ENCODE results near the gene ZNF69. TPM values are rescaled to one million over a fixed set of nuclear protein-coding genes. Genes with fewer than 3 reads are reported as not detected.
"Not testable (repeated sequence)": the region's sequence is repeated elsewhere in the genome, so short reads cannot be mapped to it uniquely, and the experiment has no call there.

Gene ZNF69
- polyA plus RNA-seq, 1 experiment = 4.5 TPM

- DNase-seq (ENCODE audit: low read depth, low spot score) = no peak
- CTCF ChIA-PET = interaction anchor here (0.6 to 4.8 kb wide), 8 partner anchors 35 to 642 kb away, joined by 3 to 68 read pairs (median 4); partner anchors contain the start of genes ZNF491 and ZNF69
Observed at GRCh38 chr19:11921852-11922495, 34.4 kb downstream of the ZNF69 start.

GRCh38 chr19:11924886-11925650, 37.5 kb downstream of the ZNF69 start, which contains the start of gene ZNF700:
ZNF700 (plus strand) TSS chr19:11925107; CDS start chr19:11925211, 104 bp downstream.
- Histone ChIP-seq H3K4me3 (ENCODE audit: low read depth, low read length) (peak within 1 kb of the TSS; percentile 92), H3K9me3 (ENCODE audit: control insufficient read depth, insufficient read depth, low read length) (peaks cover 20% of the 10 kb centered on the region), H3K27me3 (ENCODE audit: control insufficient read depth, insufficient read depth, low read length) (no peaks in the 10 kb centered on the region), H3K27ac (ENCODE audit: low read depth, low read length) (peak within 1 kb of the TSS; percentile 47)
- ChIA-PET POLR2A (interaction anchor here (0.9 to 1.9 kb wide), 3 partner anchors 62 to 215 kb away, joined by 3 to 11 read pairs (median 3); partner anchors contain the start of gene ZNF20), CTCF (interaction anchor here (0.5 to 4.8 kb wide), 17 partner anchors 9 to 841 kb away, joined by 3 to 68 read pairs (median 7); partner anchors contain the start of genes ZNF433 and ZNF69)
- no peak for TF ChIP-seq CTCF (IDR thresholded peaks at IDR 0.05; ENCODE audit: low read depth, low read length)
- peak; percentile 69 for DNase-seq (ENCODE audit: low read depth, low spot score)

More at GRCh38 chr19:11921852-11922495, 34.4 kb downstream of the ZNF69 start:
- H3K27ac ChIP-seq (ENCODE audit: low read depth, low read length) = no peak overlapping the region
- no peak overlapping the region for H3K4me3 ChIP-seq (ENCODE audit: low read depth, low read length)
- TF ChIP-seq CTCF (IDR thresholded peaks at IDR 0.05; ENCODE audit: low read depth, low read length) = no peak
- no peaks in the 10 kb centered on the region for H3K27me3 ChIP-seq (ENCODE audit: control insufficient read depth, insufficient read depth, low read length)
- peaks cover 14% of the 10 kb centered on the region for H3K9me3 ChIP-seq (ENCODE audit: control insufficient read depth, insufficient read depth, low read length)
- POLR2A ChIA-PET = no interaction called here

GRCh38 chr19:11925651-11926187, 38.1 kb downstream of the ZNF69 start:
- peak overlapping the region; percentile 92 for H3K4me3 ChIP-seq (ENCODE audit: low read depth, low read length)
- H3K27ac ChIP-seq (ENCODE audit: low read depth, low read length); DNase-seq (ENCODE audit: low read depth, low spot score); POLR2A ChIA-PET; H3K27me3 ChIP-seq (ENCODE audit: control insufficient read depth, insufficient read depth, low read length): not testable (repeated sequence)
- H3K9me3 ChIP-seq (ENCODE audit: control insufficient read depth, insufficient read depth, low read length) = peaks cover 22% of the 10 kb centered on the region
- CTCF ChIA-PET = interaction anchor here (4.8 kb wide), 1 partner anchor 63 kb away, joined by 68 read pairs; no protein-coding TSS in a partner anchor

GRCh38 chr19:11927227-11927626, 39.6 kb downstream of the ZNF69 start:
- DNase-seq (ENCODE audit: low read depth, low spot score) = no peak
- ChIA-PET CTCF (interaction anchor here (1.3 kb wide), 1 partner anchor 36 kb away, joined by 4 read pairs; no protein-coding TSS in a partner anchor), POLR2A (no interaction called here)
- no peak overlapping the region for H3K27ac ChIP-seq (ENCODE audit: low read depth, low read length)
- H3K4me3 ChIP-seq (ENCODE audit: low read depth, low read length) = no peak overlapping the region
- H3K27me3 ChIP-seq (ENCODE audit: control insufficient read depth, insufficient read depth, low read length) = no peaks in the 10 kb centered on the region
- no peak for TF ChIP-seq CTCF (IDR thresholded peaks at IDR 0.05; ENCODE audit: low read depth, low read length)
- H3K9me3 ChIP-seq (ENCODE audit: control insufficient read depth, insufficient read depth, low read length) = peaks cover 29% of the 10 kb centered on the region

DNA sequence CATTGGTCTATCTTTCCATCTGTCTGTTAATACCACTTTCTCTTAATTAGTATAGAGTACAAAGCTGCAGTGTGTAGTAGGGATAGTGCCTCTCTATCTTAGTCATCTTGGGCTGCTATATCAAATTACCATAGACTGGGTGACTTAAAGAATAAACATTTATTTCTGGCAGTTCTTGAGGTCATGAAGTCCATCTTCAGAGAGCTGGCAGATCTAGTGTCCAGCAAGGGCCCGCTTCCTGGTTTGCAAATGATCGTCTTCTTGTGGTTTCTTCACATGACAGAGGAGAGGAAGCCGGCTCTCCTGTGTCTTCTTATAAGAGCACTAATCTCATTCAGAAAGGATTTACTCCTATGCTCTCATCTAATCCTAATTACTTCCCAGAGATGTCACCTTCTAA, 43.5 kb downstream of the ZNF69 start:
- Histone ChIP-seq H3K27me3 (ENCODE audit: control insufficient read depth, insufficient read depth, low read length) (no peaks in the 10 kb centered on the region), H3K9me3 (ENCODE audit: control insufficient read depth, insufficient read depth, low read length) (peaks cover 52% of the 10 kb centered on the region), H3K4me3 (ENCODE audit: low read depth, low read length) (no peak overlapping the region), H3K27ac (ENCODE audit: low read depth, low read length) (no peak overlapping the region)
- POLR2A ChIA-PET = interaction anchor here (0.7 kb wide), 1 partner anchor 510 kb away, joined by 4 read pairs; the partner anchor contains the start of gene ZNF443
- no peak for TF ChIP-seq CTCF (IDR thresholded peaks at IDR 0.05; ENCODE audit: low read depth, low read length)
- no peak for DNase-seq (ENCODE audit: low read depth, low spot score)
- CTCF ChIA-PET = no interaction called here

All from AG04450 (cell line).